ENCODE data around the gene TENT5C. TPM values are rescaled to one million over a fixed set of nuclear protein-coding genes. Genes with fewer than 3 reads are reported as not detected.

Gene TENT5C
- total and polyA plus RNA-seq, 10 of the 15 experiments (the other 5 are each of a cell fraction or from before 2014, with no cell fraction given): 0.19 to 2.4 (median 0.78) TPM

- no peak for TF ChIP-seq CHD2 (IDR thresholded peaks at IDR 0.05; ENCODE audit: borderline replicate concordance, low read depth, low read length)
Measured at GRCh38 chr1:117635805-117636204, 30.0 kb downstream of the TENT5C start (continued).

- SMC1A ChIA-PET (ENCODE audit: uncharacterized antibody, unreplicated experiment): interaction anchor here (1.3 to 1.6 kb wide), 4 partner anchors 9 to 39 kb away, joined by 3 to 5 read pairs (median 3); no protein-coding TSS in a partner anchor
- POLR2A ChIA-PET: interaction anchor here (0.6 kb wide), 1 partner anchor 34 kb away, joined by 9 read pairs; no protein-coding TSS in a partner anchor
- Histone ChIP-seq H3K27ac (ENCODE audit: control insufficient read depth, insufficient read depth) (no peak overlapping the region), H3K4me3 (no peak overlapping the region), H3K4me1 (ENCODE audit: control insufficient read depth, insufficient read depth, low read length) (peaks cover 26% of the 10 kb centered on the region), H4K20me1 (ENCODE audit: control insufficient read depth, insufficient read depth) (no peaks in the 10 kb centered on the region; the same call in 1 of the 2 replicates), H3K9me3 (replicated peaks; ENCODE audit: control insufficient read depth, insufficient read depth, low read length) (no peaks in the 10 kb centered on the region), H2AFZ (ENCODE audit: control insufficient read depth, low read depth, low read length) (no peak overlapping the region), H3K79me2 (ENCODE audit: control insufficient read depth, insufficient read depth, low read length) (no peaks in the 10 kb centered on the region), H3K36me3 (ENCODE audit: control insufficient read depth in 2 of 2, insufficient read depth in 2 of 2, low read length in 1 of 2) (no peaks in the 10 kb centered on the region), H3K27me3 (replicated peaks in 1 of 2; ENCODE audit: control insufficient read depth in 2 of 2, insufficient read depth in 2 of 2, low read length in 1 of 2) (peaks cover 3% of the 10 kb centered on the region in 2 experiments), H3K9ac (ENCODE audit: control insufficient read depth, insufficient read depth, low read length) (no peak overlapping the region), H3K4me2 (ENCODE audit: control insufficient read depth, insufficient read depth) (no peak overlapping the region)
- CTCF ChIA-PET: no interaction called here
- 69% methylated on average over 8 of the region's 8 CpGs for WGBS (ENCODE audit: insufficient coverage, insufficient replicate concordance, low lambda C conversion rate, missing lambda C conversion rate)
- RAD21 ChIA-PET (ENCODE audit: unreplicated experiment): no interaction called here
- peak; percentile 31 for ATAC-seq
- TF ChIP-seq POU2F2 (IDR thresholded peaks at IDR 0.05; ENCODE audit: borderline replicate concordance, low read depth, low read length) (no peak), SP1 (IDR thresholded peaks at IDR 0.05; ENCODE audit: low read depth, low read length) (no peak), SPI1 (IDR thresholded peaks at IDR 0.05; ENCODE audit: borderline replicate concordance, insufficient read depth, low read depth, low read length) (peak; percentile 74), PKNOX1 (IDR thresholded peaks at IDR 0.05) (no peak), NFYA (IDR thresholded peaks at IDR 0.05; ENCODE audit: borderline replicate concordance, low read depth, low read length) (no peak), RUNX3 (IDR thresholded peaks at IDR 0.05; ENCODE audit: low read length) (peak; percentile 61), CHD2 (IDR thresholded peaks at IDR 0.05; ENCODE audit: borderline replicate concordance, low read depth, low read length) (no peak), IKZF1 (conservative IDR thresholded peaks at IDR 0.05) (0 out of 2 replicates have a peak, but pooled peaks have one; percentile 20), EED (IDR thresholded peaks at IDR 0.05; ENCODE audit: low read depth) (0 out of 2 replicates have a peak, but pooled peaks have one; percentile 22), IKZF2 (IDR thresholded peaks at IDR 0.05) (0 out of 4 replicates have a peak, but pooled peaks of 1 of the 2 experiments have one; percentile 13), SREBF1 (IDR thresholded peaks at IDR 0.05; ENCODE audit: low read length) (no peak), ZNF274 (IDR thresholded peaks at IDR 0.05; ENCODE audit: insufficient read depth, insufficient read length) (no peak)
- intact Hi-C loops (cut with micrococcal nuclease; ENCODE audit: unreplicated experiment) (no loop called here), in situ Hi-C loops (cut with MboI) (no loop called here)
- no TSS peak for BruUV-seq (replicated peaks)
- no peak for FAIRE-seq
- DNase-seq (ENCODE audit: low read depth, low spot score): no peak
Measured at GRCh38 chr1:117636637-117637425, 31.0 kb downstream of the TENT5C start.

Data from GM12878 (cell line).